A673 (cell line): ENCODE data around the gene FAM120B. TPM values are rescaled to one million over a fixed set of nuclear protein-coding genes. Genes with fewer than 3 reads are reported as not detected.

ENCODE experiments used
- BruUV-seq: library from RNA; stranded (reverse); fragments of 400-500 nt; replicated peaks from 2 replicates; lab custom pipeline; 2021; lab: Mats Ljungman, UMichigan
- CTCF ChIA-PET: fragments of 300-600 bp; sonication (Branson Sonifier 250); formaldehyde crosslinking; loops from one replicate; lab custom pipeline; 2022; ENCODE audit warnings: antibody characterized with exemption; lab: Charles Lee
- POLR2A ChIA-PET: fragments of 300-600 bp; sonication (Branson Sonifier 250); formaldehyde crosslinking; loops from one replicate; lab custom pipeline; 2022; ENCODE audit warnings: antibody characterized with exemption; ENCODE audit not compliant: low non-redundant PET; lab: Charles Lee
- DNase-seq: peaks from one replicate; pipeline ENCODE4 v3.0.0-alpha.2; 2015; ENCODE audit warnings: low spot score
- H3K27ac ChIP-seq: fragments of 200-600 bp; sonication (generic); 2 replicates; pipeline ENCODE4 v1.5.1; 2016; ENCODE audit warnings: mixed run types, low read depth, mild to moderate bottlenecking, mixed read lengths, antibody characterized with exemption, low read length; ENCODE audit not compliant: poor library complexity, severe bottlenecking
- H3K27me3 ChIP-seq: fragments of 200-600 bp; sonication (generic); replicated peaks from 2 replicates; pipeline ENCODE4 v1.6.1; 2017; ENCODE audit warnings: mixed run types, low read depth, mild to moderate bottlenecking, mixed read lengths, antibody characterized with exemption, low read length; ENCODE audit not compliant: insufficient read depth, poor library complexity
- H3K36me3 ChIP-seq: fragments of 200-600 bp; sonication (generic); 2 replicates; pipeline ENCODE4 v1.6.1; 2016; ENCODE audit warnings: mixed run types, mild to moderate bottlenecking, mixed read lengths, antibody characterized with exemption, low read length; ENCODE audit not compliant: insufficient read depth, poor library complexity, severe bottlenecking
- H3K4me1 ChIP-seq: fragments of 200-600 bp; sonication (generic); 2 replicates; pipeline ENCODE4 v1.6.1; 2017; ENCODE audit warnings: mixed run types, mild to moderate bottlenecking, mixed read lengths, antibody characterized with exemption, low read length; ENCODE audit not compliant: insufficient read depth, poor library complexity, severe bottlenecking
- H3K4me3 ChIP-seq: fragments of 200-600 bp; sonication (generic); 2 replicates; pipeline ENCODE4 v1.5.1; 2016; ENCODE audit warnings: low read depth, mixed run types, mild to moderate bottlenecking, mixed read lengths, low read length; ENCODE audit not compliant: poor library complexity, severe bottlenecking
- H3K9me3 ChIP-seq: fragments of 200-600 bp; sonication (generic); 2 replicates; pipeline ENCODE4 v1.6.1; 2016; ENCODE audit warnings: mixed run types, low read depth, mild to moderate bottlenecking, mixed read lengths, antibody characterized with exemption, low read length; ENCODE audit not compliant: poor library complexity, severe bottlenecking
- CTCF ChIP-seq: fragments of 300-800, 200-600 bp; sonication (generic); conservative IDR thresholded peaks from 2 replicates; pipeline ENCODE4 v1.5.1; 2017; ENCODE audit warnings: low read depth, mild to moderate bottlenecking, antibody characterized with exemption, low read length, moderate library complexity, mixed read lengths
- EZH2 ChIP-seq: fragments of 200-600 bp; sonication (generic); IDR thresholded peaks from 2 replicates; pipeline ENCODE4 v1.6.1; 2017; ENCODE audit warnings: borderline replicate concordance, low read depth, mild to moderate bottlenecking, mixed read lengths, antibody characterized with exemption, low read length; ENCODE audit not compliant: poor library complexity, severe bottlenecking
- intact Hi-C: fragments of 100-400 bp; cut with micrococcal nuclease; formaldehyde crosslinking; loops from one replicate; pipeline ENCODE4 v1.10.0; 2022; ENCODE audit not compliant: unreplicated experiment
- total RNA-seq: library from RNA; stranded (reverse); gene quantifications from 2 replicates; pipeline ENCODE4 v1.2.3, GENCODE V29; 2021

FAM120B gene
- total RNA-seq, 1 experiment from 2014 or later: 31.6 TPM

- POLR2A ChIA-PET: no interaction called here
- DNase-seq: no peak
- H3K9me3 ChIP-seq: no peaks in the 10 kb centered on the region
- no peak overlapping the region for H3K27ac ChIP-seq
- BruUV-seq: no TSS peak
- CTCF ChIA-PET: no interaction called here
- no peaks in the 10 kb centered on the region for H3K4me1 ChIP-seq
- H3K4me3 ChIP-seq: no peak overlapping the region
- TF ChIP-seq CTCF (no peak), EZH2 (no peak)
- intact Hi-C loops: no loop called here
- H3K27me3 ChIP-seq: no peaks in the 10 kb centered on the region
- no peaks in the 10 kb centered on the region for H3K36me3 ChIP-seq
Observed at GRCh38 chr6:170440437-170440836, 133.9 kb downstream of the FAM120B start.

GRCh38 chr6:170441316-170441715 is 134.8 kb downstream of the FAM120B start:
- no peaks in the 10 kb centered on the region for H3K9me3 ChIP-seq
- BruUV-seq: no TSS peak
- TF ChIP-seq CTCF: no peak
- no peak for TF ChIP-seq EZH2
- no peaks in the 10 kb centered on the region for H3K27me3 ChIP-seq
- H3K27ac ChIP-seq: no peak overlapping the region
- POLR2A ChIA-PET: no interaction called here
- no peak overlapping the region for H3K4me3 ChIP-seq
- no peak for DNase-seq
- no peaks in the 10 kb centered on the region for H3K36me3 ChIP-seq
- intact Hi-C loops: no loop called here
- H3K4me1 ChIP-seq: no peaks in the 10 kb centered on the region
- CTCF ChIA-PET: no interaction called here

GRCh38 chr6:170442596-170442995 is 136.0 kb downstream of the FAM120B start:
- ChIA-PET POLR2A (no interaction called here), CTCF (no interaction called here)
- Histone ChIP-seq H3K9me3 (no peaks in the 10 kb centered on the region), H3K4me3 (no peak overlapping the region), H3K27ac (no peak overlapping the region), H3K36me3 (no peaks in the 10 kb centered on the region), H3K4me1 (no peaks in the 10 kb centered on the region), H3K27me3 (no peaks in the 10 kb centered on the region)
- BruUV-seq: no TSS peak
- no peak for DNase-seq
- intact Hi-C loops: no loop called here
- TF ChIP-seq EZH2: no peak
- TF ChIP-seq CTCF: no peak
